Heart right ventricle (tissue), 16 donors: ENCODE results near the gene RNF215. TPM values are rescaled to one million over a fixed set of nuclear protein-coding genes. Genes with fewer than 3 reads are reported as not detected.
A peak's percentile ranks its signal among the peaks of the same experiment; 100 is the strongest.

Source experiments
- ATAC-seq, 8 donors: fragments of 200-7000 bp; cut with Tn5 transposase; one replicate each; pipeline ENCODE4 v1.9.1; 2020; ENCODE audit warnings: mild to moderate bottlenecking in 8 of 8, moderate library complexity in 8 of 8, moderate number of reproducible peaks in 1 of 8
- DNase-seq, 2 donors: peaks; one replicate each; pipeline ENCODE4 v3.0.0-alpha.2; 2020
- H3K27ac ChIP-seq, 10 donors: fragments of 200-600 bp; sonication (generic) in 2 of 10; one replicate each; pipeline versions ENCODE4 v1.5.0 to v1.8.0; 2020 to 2022; ENCODE audit warnings: mild to moderate bottlenecking in 3 of 10
- H3K27me3 ChIP-seq, 7 donors: fragments of 200-600 bp; one replicate each; pipeline ENCODE4 v1.8.0; 2021 to 2022; ENCODE audit warnings: mild to moderate bottlenecking in 2 of 7
- H3K36me3 ChIP-seq, 9 donors: fragments of 200-600 bp; sonication (generic) in 1 of 9; one replicate each; pipeline versions ENCODE4 v1.5.0 to v1.8.0; 2020 to 2022; ENCODE audit warnings: mild to moderate bottlenecking in 2 of 9
- H3K4me1 ChIP-seq, 9 donors: fragments of 200-600 bp; sonication (generic) in 1 of 9; one replicate each; pipeline versions ENCODE4 v1.5.0 to v1.8.0; 2020 to 2022; ENCODE audit warnings: mild to moderate bottlenecking in 4 of 9
- H3K4me3 ChIP-seq, 10 donors: fragments of 200-600 bp; sonication (generic) in 2 of 10; one replicate each; pipeline versions ENCODE4 v1.5.0 to v1.8.0; 2020 to 2022; ENCODE audit warnings: mild to moderate bottlenecking in 7 of 10, moderate library complexity in 2 of 10
- H3K9me3 ChIP-seq, 11 donors: fragments of 200-600 bp in 10 of 11; sonication (generic) in 2 of 11; one replicate each; pipeline versions ENCODE4 v1.5.0 to v1.8.0; 2013 to 2022; ENCODE audit warnings: mild to moderate bottlenecking in 2 of 11, control low read depth in 1 of 11, moderate library complexity in 1 of 11
- WGBS, 2 donors: extraction: QIAGEN DNeasy Blood & Tissue Kit; methylation state at CpG; one replicate each; pipeline ENCODE4 v1.1.7; 2013; ENCODE audit warnings: inconsistent platforms in 1 of 2; 5-methylcytosine and 5-hydroxymethylcytosine counted together
- intact Hi-C, 10 donors: fragments of 100-400 bp; cut with DNase I; formaldehyde crosslinking; loops; one replicate each; pipeline versions ENCODE4 v1.11.1 to v1.14.2; 2022
- polyA plus RNA-seq, 2 donors: library from polyadenylated mRNA; stranded (reverse); fragments of 200-250 nt; gene quantifications; one replicate each; pipeline ENCODE4 v1.2.3, GENCODE V29; 2013
- total RNA-seq, 10 donors: library from RNA; stranded (reverse); fragmentation: NEBNext Ultra II Directional in 3 of 10; extraction: Animal tissue kit (Norgen Biotek cat#: 25700) in 3 of 10; gene quantifications; one replicate each; pipeline versions ENCODE4 v1.2.1 to v1.2.4, GENCODE V29; 2021 to 2023
- TF ChIP-seq, protein P1 (sequence below), 9 donors: fragments of 200-600 bp; sonication (generic) in 2 of 9; IDR thresholded peaks; one replicate each; pipeline versions ENCODE4 v1.5.0 to v1.8.0; 2021 to 2022; ENCODE audit warnings: antibody characterized with exemption in 9 of 9, mild to moderate bottlenecking in 5 of 9, moderate library complexity in 1 of 9
- donor health status: Arrhythmogenic right ventricular cardiomyopathy.
- donor health status: ischemic (EF 13 %, LVEDD 7.1; RV severe dilation, severe dysfunction).
- donor health status: healthy with polysubstance abuse.
- donor health status: DM: no; HTN: yes; CAD: no.
- donor health status: DM: no; HTN: no; CAD: no.
- donor health status: ischemic (EF 25% LVEDD 6.9; RV normal size, moderate dysfunction).
- donor health status: ischemic (EF 25% LVEDD 5.7; RV mildly dilated, moderate dysfunction).
- donor health status: healthy.
- donor health status: DM: yes; HTN: yes; CAD: no.
- donor health status: Ischemic cardiomyopathy.
- donor health status: ischemic (EF 35%, LVEDD 5.7; RV mildly dilated, moderate dysfunction).
- donor health status: nonischemic (EF 11% LVEDD 7.7; RV severe dilation, severe dysfunction).
- donor health status: DM: yes; HTN: yes; CAD: no.
- donor health status: PGD.
- donor health status: ischemic (EF 29% LVEDD 5.4; RV normal size, mild dysfunction).
- donor health status: nonischemic (EF 23%, LVEDD 6.1; RV moderate dilation, normal function).

RNF215 gene
- total and polyA plus RNA-seq, 12 donors = 3.4 to 10.5 (median 6.0) TPM

DNA sequence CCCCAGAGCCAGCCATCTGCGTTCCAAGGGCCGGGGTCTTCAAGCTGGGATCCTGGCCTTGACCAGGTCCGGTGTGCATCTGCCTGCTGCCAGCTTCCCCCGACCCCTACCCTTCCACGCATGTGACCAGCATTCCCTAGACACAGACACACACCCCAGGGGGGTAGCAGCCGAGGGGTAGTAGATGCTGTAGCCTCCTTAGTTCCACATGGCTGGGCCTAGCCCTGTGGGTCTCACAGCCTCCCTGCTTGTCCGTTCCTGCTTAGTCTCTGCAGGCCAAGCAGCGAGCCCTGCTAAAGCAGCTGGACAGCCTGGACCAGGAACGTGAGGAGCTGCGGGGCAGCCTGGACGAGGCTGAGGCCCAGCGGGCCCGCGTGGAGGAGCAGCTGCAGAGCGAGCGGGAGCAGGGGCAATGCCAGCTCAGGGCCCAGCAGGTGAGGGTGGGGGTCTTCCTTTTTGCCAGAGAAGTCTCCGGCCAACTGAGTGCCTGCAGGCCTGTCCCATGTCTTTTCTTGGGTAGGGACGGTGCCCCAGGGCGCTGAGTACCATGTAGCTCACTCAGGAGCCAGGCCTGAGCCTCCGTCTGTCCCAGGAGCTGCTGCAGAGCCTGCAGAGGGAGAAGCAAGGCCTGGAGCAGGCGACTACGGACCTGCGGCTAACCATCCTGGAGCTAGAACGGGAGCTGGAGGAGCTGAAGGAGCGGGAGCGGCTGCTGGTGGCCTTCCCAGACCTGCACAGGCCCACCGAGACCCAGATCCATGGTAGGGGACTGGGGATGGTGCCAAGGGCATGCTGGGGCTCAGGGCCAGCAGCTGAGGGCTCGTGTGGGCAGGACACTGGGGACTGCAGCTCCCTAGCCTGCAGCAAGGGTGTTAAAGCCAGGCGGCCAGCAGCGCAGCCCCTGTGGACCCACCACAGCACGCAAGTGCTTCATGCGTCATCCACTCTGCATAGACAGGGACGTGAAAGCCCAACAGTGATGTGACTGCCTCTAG, 13.6 kb downstream of the RNF215 start:
- 87 to 89% methylated on average over 33 of the region's 33 CpGs for WGBS, 2 donors
- TF ChIP-seq, protein P1, sequence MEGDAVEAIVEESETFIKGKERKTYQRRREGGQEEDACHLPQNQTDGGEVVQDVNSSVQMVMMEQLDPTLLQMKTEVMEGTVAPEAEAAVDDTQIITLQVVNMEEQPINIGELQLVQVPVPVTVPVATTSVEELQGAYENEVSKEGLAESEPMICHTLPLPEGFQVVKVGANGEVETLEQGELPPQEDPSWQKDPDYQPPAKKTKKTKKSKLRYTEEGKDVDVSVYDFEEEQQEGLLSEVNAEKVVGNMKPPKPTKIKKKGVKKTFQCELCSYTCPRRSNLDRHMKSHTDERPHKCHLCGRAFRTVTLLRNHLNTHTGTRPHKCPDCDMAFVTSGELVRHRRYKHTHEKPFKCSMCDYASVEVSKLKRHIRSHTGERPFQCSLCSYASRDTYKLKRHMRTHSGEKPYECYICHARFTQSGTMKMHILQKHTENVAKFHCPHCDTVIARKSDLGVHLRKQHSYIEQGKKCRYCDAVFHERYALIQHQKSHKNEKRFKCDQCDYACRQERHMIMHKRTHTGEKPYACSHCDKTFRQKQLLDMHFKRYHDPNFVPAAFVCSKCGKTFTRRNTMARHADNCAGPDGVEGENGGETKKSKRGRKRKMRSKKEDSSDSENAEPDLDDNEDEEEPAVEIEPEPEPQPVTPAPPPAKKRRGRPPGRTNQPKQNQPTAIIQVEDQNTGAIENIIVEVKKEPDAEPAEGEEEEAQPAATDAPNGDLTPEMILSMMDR (IDR thresholded peaks at IDR 0.05) = no peak
- peak overlapping the region in 2 of 10 donors; percentile 26 to 63 for H3K27ac ChIP-seq
- peaks cover 0 to 11% (median 0%) of the 10 kb centered on the region in 9 donors for H3K4me1 ChIP-seq
- ATAC-seq (no peak), DNase-seq (no peak)
- no peak overlapping the region for H3K4me3 ChIP-seq
- no peaks in the 10 kb centered on the region for H3K9me3 ChIP-seq
- intact Hi-C loops = no loop called here
- H3K36me3 ChIP-seq = peaks cover 0 to 14% (median 0%) of the 10 kb centered on the region in 9 donors
- no peaks in the 10 kb centered on the region for H3K27me3 ChIP-seq

DNA sequence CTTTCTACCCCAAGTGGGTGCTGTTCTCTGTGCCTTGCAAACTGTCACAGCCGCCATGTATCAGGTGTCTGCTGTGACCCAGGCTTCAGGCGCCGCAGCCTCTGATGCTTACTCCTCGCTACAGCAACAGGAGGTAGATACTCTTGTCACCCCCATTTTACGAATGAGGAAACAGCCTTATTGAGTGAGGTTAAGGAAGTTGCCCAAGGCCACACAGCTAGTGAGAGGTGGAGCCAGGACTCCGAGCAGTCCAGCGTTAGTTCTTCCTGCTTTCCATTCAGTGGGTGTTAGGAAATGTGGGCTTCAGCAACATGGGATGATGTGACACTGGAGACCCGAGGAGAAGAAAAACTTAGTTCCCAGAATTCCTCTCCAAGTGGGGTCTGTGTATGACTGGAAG, 14.3 kb downstream of the RNF215 start:
- DNase-seq (no peak), ATAC-seq (no peak)
- TF ChIP-seq, protein P1 (IDR thresholded peaks at IDR 0.05) = no peak

DNA sequence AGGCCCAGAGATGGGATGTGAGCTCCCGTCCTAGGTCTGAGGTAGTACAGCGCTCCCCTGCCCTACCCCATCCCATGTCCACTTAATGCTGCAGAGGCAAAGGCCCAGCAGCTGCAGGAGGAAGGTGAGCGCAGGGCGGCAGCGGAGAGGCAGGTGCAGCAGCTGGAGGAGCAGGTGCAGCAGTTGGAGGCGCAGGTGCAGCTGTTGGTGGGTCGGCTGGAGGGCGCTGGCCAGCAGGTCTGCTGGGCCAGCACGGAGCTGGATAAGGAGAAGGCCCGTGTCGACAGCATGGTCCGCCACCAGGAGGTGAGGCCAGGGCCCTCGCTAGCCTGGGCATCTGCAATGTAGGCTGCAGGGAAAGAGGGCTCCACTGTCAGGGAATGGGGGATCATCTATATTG, 15.2 kb downstream of the RNF215 start:
- TF ChIP-seq, protein P1 (IDR thresholded peaks at IDR 0.05) = no peak
- Histone ChIP-seq H3K27me3 (no peaks in the 10 kb centered on the region), H3K4me1 (peaks cover 0 to 11% (median 0%) of the 10 kb centered on the region in 9 donors), H3K36me3 (peaks cover 0 to 4% (median 0%) of the 10 kb centered on the region in 9 donors), H3K27ac (no peak overlapping the region), H3K4me3 (no peak overlapping the region), H3K9me3 (no peaks in the 10 kb centered on the region)
- intact Hi-C loops = no loop called here
- 74 to 81% methylated on average over 13 of the region's 13 CpGs for WGBS, 2 donors
- ATAC-seq (no peak), DNase-seq (no peak)

More for the DNA sequence above, 14.3 kb downstream of the RNF215 start:
- Histone ChIP-seq H3K27ac (peak overlapping the region in 2 of 10 donors; percentile 26 to 63), H3K36me3 (peaks cover 0 to 13% (median 0%) of the 10 kb centered on the region in 9 donors), H3K27me3 (no peaks in the 10 kb centered on the region), H3K4me1 (peaks cover 0 to 11% (median 0%) of the 10 kb centered on the region in 9 donors), H3K4me3 (no peak overlapping the region), H3K9me3 (no peaks in the 10 kb centered on the region)
- WGBS, 2 donors = 71 to 79% methylated on average over 8 of the region's 8 CpGs
- intact Hi-C loops = no loop called here

DNA sequence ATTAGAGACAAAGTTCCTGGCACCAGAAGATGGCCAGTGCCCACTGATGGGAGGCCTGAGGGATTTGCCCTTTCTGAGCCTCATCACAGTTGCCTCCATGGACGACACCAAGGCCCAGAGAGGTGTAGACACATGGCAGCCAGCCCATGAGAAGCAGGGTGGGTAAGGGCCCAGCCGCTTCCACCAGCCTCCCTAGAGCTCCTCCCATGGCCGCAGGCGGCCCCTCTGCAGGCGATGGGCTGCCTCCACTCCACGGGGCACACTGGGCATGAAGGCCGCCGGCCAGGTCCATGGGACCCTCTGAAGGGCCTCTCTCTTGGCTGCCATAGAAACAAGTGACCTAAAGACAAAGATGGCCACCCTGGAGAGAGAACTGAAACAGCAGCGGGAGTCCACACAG, 15.9 kb downstream of the RNF215 start:
- H3K36me3 ChIP-seq = no peaks in the 10 kb centered on the region
- no peak overlapping the region for H3K4me3 ChIP-seq
- DNase-seq (no peak), ATAC-seq (no peak)
- intact Hi-C loops = no loop called here
- no peaks in the 10 kb centered on the region for H3K9me3 ChIP-seq
- H3K4me1 ChIP-seq = peaks cover 0 to 11% (median 0%) of the 10 kb centered on the region in 9 donors
- WGBS, 2 donors = 92 to 95% methylated on average over 9 of the region's 9 CpGs
- no peak overlapping the region for H3K27ac ChIP-seq
- TF ChIP-seq, protein P1 (IDR thresholded peaks at IDR 0.05) = no peak
- H3K27me3 ChIP-seq = no peaks in the 10 kb centered on the region
